GM19043 (cell line): ENCODE data around the gene SPRN.

Experiments
- ATAC-seq: cut with Tn5 transposase; IDR thresholded peaks from one replicate; pipeline ENCODE4 v1.9.1; 2021; ENCODE audit warnings: low read depth; ENCODE audit not compliant: unreplicated experiment

SPRN gene

GRCh38 chr10:133457100-133457841 lies 32.8 kb upstream of the SPRN start:
- ATAC-seq = no peak

GRCh38 chr10:133456041-133456951 lies 31.9 kb upstream of the SPRN start:
- ATAC-seq = no peak

- ATAC-seq = no peak
These were observed 31.2 kb upstream of the SPRN start for GRCh38 chr10:133455611-133456031.

GRCh38 chr10:133455196-133455595 lies 30.8 kb upstream of the SPRN start:
- ATAC-seq = no peak

- no peak for ATAC-seq
These were observed 29.9 kb upstream of the SPRN start for GRCh38 chr10:133454204-133454893.

- no peak for ATAC-seq
These were observed 29.2 kb upstream of the SPRN start, which contains the start of gene SCART1 for GRCh38 chr10:133453516-133454203. Gene SCART1 (plus strand): TSS chr10:133453945. CDS start chr10:133453998, 53 bp downstream.

- no peak for ATAC-seq
These were observed 28.0 kb upstream of the SPRN start for GRCh38 chr10:133452453-133452852.

- ATAC-seq = no peak
These were observed 26.9 kb upstream of the SPRN start for GRCh38 chr10:133451346-133451745.

- ATAC-seq = no peak
These were observed 23.7 kb upstream of the SPRN start for GRCh38 chr10:133448120-133448519.

- no peak for ATAC-seq
These were observed 22.6 kb upstream of the SPRN start for GRCh38 chr10:133446979-133447378.

- ATAC-seq = no peak
These were observed 21.6 kb upstream of the SPRN start for GRCh38 chr10:133445751-133446708.

- no peak for ATAC-seq
These were observed 20.9 kb upstream of the SPRN start for GRCh38 chr10:133445268-133445732.

- ATAC-seq = no peak
These were observed 20.2 kb upstream of the SPRN start for GRCh38 chr10:133444342-133445267.

GRCh38 chr10:133442967-133443924 lies 18.8 kb upstream of the SPRN start:
- ATAC-seq = no peak

- no peak for ATAC-seq
These were observed 18.0 kb upstream of the SPRN start for GRCh38 chr10:133442191-133442966.

- ATAC-seq = no peak
These were observed 17.4 kb upstream of the SPRN start for GRCh38 chr10:133441780-133442179.
